NCI-H345 treated with DMSO at 0.1 percent for 48 hours (cell line): Measurements from ENCODE around the gene EAPP.
"Not testable (repeated sequence)": the region's sequence is repeated elsewhere in the genome, so short reads cannot be mapped to it uniquely, and the experiment has no call there.

Source experiments
- DNase-seq: peaks from one replicate; lab custom pipeline; 2025; ENCODE audit not compliant: unreplicated experiment; lab: John Stamatoyannopoulos, UW

Gene EAPP, protein sequence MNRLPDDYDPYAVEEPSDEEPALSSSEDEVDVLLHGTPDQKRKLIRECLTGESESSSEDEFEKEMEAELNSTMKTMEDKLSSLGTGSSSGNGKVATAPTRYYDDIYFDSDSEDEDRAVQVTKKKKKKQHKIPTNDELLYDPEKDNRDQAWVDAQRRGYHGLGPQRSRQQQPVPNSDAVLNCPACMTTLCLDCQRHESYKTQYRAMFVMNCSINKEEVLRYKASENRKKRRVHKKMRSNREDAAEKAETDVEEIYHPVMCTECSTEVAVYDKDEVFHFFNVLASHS

DNA sequence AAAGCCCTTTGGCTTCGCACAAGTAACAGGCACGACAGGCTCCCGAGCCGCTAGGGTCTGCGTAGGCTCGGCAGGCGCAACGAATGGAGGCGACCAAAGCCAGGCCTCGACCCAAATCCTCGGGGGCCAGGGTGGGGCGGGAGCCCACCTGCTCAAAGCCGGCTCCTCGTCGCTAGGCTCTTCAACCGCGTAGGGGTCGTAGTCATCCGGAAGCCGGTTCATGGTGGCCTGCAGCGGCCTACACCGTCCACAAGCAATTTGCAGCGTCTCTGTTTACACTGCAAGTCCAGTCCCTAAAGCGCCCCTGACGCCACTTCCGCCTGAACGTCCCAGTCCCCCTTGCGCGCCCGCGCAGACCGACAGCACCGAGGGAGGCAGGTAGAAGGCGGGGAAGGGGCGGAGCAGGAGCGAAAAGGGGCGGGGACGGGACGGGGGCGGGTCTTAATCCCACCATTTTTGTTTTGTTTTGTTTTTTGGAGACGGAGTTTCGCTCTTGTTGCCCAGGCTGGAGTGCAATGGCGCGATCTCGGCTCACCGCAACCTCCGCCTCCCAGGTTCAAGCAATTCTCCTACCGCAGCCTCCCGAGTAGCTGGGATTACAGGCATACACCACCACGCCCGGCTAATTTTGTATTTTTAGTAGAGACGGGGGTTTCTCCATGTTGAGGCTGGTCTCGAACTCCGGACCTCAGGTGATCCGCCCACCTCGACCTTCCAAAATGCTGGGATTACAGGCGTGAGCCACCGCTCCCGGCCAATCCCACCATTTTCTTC, at the start of gene EAPP:
EAPP (minus strand) TSS at position 295 of the 774 bp plus-strand sequence; CDS start at position 222, 73 bp downstream.
- DNase-seq = no peak

GRCh38 chr14:34583525-34583924, 44.0 kb upstream of the EAPP start:
- DNase-seq = no peak

DNA sequence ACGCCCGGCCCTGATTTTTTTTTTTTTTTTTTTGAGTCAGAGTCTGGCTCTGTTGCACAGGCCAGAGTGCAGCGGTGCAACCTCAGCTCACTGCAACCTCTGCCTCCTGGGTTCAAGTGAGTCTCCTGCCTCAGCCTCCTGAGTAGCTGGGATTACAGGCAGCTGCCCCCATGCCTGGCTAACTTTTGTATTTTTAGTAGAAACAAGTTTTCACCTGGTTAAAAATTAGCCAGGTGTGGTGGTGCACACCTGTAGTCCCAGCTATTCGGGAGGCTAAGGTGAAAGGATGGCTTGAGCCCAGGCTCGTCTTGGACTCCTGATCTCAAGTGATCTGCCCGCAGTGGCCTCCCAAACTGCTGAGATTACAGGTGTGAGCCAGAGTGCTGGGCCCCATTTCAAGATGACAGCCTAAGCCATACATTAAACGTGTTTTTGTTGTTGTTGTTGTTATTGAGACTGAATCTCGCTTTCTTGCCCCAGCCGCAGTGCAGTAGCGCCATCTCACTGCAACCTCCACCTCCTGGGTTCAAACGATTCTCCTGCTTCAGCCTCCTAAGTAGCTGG, 42.7 kb upstream of the EAPP start:
- no peak for DNase-seq

DNA sequence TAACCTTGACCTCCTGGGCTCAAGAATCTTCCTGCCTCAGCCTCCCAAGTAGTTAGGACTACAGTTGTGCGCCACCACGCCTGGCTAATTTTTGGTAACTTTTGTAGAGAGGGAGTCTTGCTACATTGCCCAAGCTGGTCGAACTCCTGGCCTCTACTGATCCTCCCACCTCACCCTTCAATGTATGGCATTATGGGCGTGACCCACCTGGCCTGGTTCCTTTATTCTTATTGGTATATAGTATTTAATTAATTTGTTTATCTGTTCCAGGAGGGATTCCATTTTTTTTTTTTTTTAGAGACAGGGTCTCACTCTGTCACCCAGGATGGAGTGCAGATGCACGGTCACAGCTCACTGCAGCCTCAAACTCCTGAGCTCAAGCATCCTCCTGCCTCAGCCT, 40.9 kb upstream of the EAPP start:
- no peak for DNase-seq

DNA sequence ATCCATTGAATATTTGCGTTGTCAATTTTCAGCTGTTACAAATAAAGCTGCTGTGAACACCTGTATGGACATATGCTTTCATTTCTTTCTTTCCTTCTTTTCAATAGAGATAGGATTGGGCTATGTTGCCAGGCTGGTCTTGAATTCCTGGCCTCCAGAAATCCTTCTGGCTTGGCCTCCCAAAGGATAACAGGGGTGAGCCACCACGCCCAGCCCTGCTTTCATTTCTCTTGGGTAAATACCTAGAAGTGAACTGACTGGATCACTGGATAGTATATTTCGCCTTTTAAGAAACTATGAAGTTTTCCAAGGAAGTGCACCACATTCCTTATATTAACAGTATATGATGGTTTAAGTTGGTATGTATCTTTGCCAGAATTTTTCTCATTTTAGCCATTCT, 32.3 kb upstream of the EAPP start:
- no peak for DNase-seq

DNA sequence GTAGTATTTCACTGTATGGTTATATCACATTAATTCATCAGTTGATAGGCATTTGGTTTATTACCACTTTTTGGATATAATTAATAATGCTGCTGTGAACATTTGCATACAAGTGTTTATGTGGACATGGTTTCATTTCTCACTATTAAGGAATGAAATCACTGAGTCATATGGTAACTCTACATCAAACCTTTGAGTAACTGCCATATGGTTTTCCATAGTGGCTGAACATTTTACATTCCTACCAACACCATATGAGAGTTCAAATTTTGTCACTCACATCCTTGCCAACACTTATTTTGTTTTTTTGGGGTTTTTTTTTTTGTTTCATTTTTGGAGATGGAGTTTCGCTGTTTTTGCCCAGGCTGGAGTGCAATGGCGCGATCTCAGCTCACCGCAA, 30.2 kb upstream of the EAPP start:
- no peak for DNase-seq

- DNase-seq = no peak
Observed at GRCh38 chr14:34568803-34569202, 29.3 kb upstream of the EAPP start.

- no peak for DNase-seq
Observed at GRCh38 chr14:34562776-34563150, 23.3 kb upstream of the EAPP start.

GRCh38 chr14:34562037-34562775, 22.7 kb upstream of the EAPP start:
- not testable (repeated sequence) for DNase-seq

DNA sequence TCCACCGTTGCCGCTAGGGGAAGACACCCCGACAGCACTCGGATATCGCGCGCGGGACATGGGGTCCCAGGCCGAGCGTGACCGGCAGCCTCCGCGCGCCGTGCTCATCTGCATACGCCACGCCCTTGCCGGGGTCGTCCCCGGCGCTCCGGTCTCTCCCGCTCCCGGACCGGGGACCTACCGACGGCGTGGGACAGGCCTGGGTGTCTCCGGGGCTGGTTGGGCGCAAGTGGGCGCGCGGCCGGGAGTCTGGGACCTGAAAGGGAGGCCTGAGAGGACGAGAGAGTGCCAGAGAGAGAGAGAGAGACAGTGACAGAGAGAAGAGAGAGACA, 17.0 kb upstream of the EAPP start:
- not testable (repeated sequence) for DNase-seq

DNA sequence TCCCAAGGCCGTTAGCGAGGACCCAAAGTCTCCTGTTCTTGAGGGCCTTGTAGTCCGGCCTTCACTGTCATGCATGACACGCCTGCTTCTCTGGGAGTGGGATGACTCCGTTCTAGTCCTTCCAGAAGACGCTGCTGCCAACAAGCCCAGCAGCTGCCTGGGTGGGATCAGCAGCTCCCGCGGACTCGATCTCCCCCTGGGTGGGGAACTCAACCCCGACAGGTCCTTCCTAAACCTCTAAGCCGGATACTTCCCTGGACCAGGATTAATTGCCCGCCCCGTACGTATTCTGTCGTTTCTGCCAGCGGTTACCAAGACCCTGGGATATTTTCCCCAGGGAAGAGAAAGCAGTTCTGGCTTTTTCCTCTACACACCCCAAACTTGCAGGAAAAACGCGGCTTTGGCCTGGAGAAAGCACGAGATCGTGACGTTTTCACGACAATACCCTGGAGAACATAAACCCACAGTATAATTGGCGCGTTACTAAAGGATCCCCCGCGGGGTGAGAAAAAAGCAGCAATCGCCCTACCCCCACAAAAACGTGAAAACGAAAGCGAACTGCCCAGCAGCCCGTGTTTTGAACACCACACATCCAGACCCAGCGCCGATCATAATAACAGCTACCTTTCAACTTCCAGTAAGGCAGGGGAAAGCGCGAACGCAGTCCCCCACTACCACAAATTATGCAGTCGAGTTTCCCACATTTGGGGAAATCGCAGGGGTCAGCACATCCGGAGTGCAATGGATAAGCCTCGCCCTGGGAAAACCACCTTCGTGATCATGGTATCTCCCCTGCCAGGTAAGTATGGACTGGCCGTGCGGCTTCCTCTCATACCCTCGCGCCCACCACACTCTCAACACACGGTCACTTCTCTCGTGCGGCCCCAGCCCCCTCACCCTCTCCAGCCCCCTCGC, 16.3 kb upstream of the EAPP start:
- not testable (repeated sequence) for DNase-seq

DNA sequence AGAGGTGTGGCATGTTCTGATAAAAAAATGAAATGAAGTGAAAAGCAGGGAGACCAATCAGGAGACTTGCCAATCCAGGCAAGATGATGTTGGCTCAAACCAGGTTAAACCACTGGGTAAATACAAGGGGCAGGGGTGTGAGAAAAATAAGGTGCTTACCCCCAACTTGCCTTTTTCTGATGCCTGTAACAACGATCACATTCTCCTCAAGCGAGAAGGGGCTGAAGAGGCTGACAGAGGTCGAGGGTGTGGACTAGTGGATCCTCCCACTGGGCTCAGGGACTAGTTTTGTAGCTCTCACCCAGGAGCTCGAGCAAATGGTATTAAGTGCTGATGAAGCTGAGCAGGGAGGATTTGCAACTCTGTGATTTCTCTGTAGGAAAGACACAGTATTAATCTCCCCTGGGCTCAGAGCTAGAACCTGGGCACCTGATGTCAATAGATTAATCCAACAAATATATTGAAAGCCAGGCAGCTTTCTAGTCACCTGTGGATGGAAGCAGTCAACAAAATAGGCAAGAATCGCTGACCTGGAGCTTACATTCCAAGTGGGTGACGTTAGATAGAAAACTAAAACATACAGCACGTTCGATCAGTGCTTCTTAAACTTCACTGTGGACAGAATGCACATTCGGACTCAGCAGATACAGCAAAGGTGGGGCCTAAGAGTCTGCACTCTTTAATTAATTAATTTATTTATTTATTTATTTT, 15.2 kb upstream of the EAPP start:
- DNase-seq = no peak

DNA sequence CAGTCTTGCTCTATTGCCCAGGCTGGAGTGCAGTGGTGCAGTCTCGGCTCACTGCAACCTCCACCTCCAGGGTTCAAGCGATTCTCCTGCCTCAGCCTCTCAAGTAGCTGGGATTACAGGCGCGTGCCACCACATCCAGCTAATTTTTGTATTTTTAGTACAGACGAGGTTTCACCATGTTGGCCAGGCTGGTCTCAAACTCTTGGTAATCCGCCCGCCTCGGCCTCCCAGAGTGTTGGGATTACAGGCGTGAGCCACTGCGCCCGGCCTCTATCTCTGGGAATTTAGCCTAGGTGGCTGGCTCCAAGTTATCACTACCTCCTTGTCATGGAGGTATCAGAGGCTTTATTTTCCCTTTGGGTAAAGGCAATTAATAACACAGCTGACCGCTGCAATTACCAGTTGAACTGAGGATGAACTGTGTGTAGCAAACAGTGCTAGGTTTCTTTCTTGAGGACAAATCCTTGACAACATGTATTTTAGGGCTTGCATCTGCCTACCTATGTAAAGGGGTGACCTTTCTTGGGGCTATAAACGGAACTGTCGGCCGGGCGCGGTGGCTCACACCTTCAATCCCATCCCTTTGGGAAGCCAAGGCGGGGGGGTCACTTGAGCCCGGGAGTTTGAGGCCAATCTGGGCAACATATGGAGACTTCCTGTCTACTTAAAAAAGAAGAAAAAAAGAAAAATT, 9.9 kb upstream of the EAPP start:
- not testable (repeated sequence) for DNase-seq

GRCh38 chr14:34548472-34548981, 9.0 kb upstream of the EAPP start:
- no peak for DNase-seq

GRCh38 chr14:34547136-34547520, 7.6 kb upstream of the EAPP start:
- DNase-seq = not testable (repeated sequence)

DNA sequence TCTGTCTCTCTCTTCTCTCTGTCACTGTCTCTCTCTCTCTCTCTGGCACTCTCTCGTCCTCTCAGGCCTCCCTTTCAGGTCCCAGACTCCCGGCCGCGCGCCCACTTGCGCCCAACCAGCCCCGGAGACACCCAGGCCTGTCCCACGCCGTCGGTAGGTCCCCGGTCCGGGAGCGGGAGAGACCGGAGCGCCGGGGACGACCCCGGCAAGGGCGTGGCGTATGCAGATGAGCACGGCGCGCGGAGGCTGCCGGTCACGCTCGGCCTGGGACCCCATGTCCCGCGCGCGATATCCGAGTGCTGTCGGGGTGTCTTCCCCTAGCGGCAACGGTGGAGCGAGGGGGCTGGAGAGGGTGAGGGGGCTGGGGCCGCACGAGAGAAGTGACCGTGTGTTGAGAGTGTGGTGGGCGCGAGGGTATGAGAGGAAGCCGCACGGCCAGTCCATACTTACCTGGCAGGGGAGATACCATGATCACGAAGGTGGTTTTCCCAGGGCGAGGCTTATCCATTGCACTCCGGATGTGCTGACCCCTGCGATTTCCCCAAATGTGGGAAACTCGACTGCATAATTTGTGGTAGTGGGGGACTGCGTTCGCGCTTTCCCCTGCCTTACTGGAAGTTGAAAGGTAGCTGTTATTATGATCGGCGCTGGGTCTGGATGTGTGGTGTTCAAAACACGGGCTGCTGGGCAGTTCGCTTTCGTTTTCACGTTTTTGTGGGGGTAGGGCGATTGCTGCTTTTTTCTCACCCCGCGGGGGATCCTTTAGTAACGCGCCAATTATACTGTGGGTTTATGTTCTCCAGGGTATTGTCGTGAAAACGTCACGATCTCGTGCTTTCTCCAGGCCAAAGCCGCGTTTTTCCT, 7.0 kb upstream of the EAPP start:
- not testable (repeated sequence) for DNase-seq

DNA sequence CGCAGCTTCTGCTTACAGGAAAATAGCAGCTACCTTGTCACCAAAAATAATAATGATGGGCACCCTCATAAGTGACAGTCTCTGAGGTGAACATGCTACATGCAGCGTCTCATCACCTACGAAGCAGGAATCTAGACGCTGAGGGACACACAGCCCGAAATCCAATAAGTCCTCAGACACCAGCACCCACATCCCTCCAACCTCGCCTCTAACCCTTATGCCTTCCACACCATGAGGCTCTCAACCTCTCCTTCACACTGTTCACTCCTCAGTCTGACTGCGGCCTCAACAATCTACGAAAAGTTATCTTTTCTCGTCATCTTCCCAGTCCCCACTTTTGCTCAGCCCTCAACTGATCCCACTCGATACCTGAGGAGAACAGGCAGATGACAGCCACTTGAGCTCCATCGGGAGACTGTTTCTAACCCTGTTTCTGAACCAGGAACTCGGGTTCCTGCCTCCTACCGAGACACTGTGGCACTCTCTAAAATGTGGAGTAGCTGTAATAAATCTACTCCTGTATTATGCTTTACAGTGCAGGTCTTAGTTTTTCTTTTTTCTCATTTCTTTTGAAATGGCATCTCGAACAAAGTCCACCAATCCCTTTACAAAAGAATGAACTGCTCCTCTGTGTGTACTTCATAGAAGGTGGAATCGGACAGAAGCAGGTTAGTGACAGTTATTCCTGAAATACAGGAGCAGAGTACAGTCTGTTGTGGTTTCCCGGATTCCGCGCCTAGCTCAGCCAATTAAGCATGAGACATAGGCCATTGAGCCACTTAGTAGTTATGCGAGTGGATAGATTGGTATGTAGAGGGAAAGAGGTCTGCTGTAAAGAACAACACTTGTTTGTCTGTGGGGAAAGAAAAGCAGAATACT, 919 bp upstream of the EAPP start:
- DNase-seq = not testable (repeated sequence)
